Activated naive CD8-positive, alpha-beta T cell treated with anti-CD3 and anti-CD28 coated beads for 36 hours (primary cell): Measurements from ENCODE around the gene PCED1A. TPM values are rescaled to one million over a fixed set of nuclear protein-coding genes. Genes with fewer than 3 reads are reported as not detected.
A peak's percentile ranks its signal among the peaks of the same experiment; 100 is the strongest.
"Not testable (repeated sequence)": the region's sequence is repeated elsewhere in the genome, so short reads cannot be mapped to it uniquely, and the experiment has no call there.

ENCODE experiments used
- DNase-seq: peaks from one replicate; pipeline ENCODE4 v3.0.0; 2021
- H3K27ac Mint-ChIP-seq: one replicate; pipeline ENCODE4 v1.8.0; 2022; ENCODE audit warnings: mild to moderate bottlenecking, moderate library complexity, mixed read lengths
- H3K27me3 Mint-ChIP-seq: one replicate; pipeline ENCODE4 v1.8.0; 2022; ENCODE audit warnings: mild to moderate bottlenecking, mixed read lengths
- H3K36me3 Mint-ChIP-seq: one replicate; pipeline ENCODE4 v1.8.0; 2021; ENCODE audit warnings: mild to moderate bottlenecking, mixed read lengths
- H3K4me1 Mint-ChIP-seq: one replicate; pipeline ENCODE4 v1.8.0; 2021; ENCODE audit warnings: mixed read lengths
- H3K4me3 Mint-ChIP-seq: one replicate; pipeline ENCODE4 v1.8.0; 2022; ENCODE audit warnings: mild to moderate bottlenecking, moderate library complexity, mixed read lengths
- H3K9me3 Mint-ChIP-seq: one replicate; pipeline ENCODE4 v1.8.0; 2022; ENCODE audit warnings: mixed read lengths
- total RNA-seq, 2 experiments: library from RNA; stranded (reverse); gene quantifications; one replicate each; pipeline ENCODE4 v1.2.3, GENCODE V29; 2021

The PCED1A gene
- total RNA-seq, 2 experiments from 2014 or later = 24.2 to 26.3 TPM

DNA sequence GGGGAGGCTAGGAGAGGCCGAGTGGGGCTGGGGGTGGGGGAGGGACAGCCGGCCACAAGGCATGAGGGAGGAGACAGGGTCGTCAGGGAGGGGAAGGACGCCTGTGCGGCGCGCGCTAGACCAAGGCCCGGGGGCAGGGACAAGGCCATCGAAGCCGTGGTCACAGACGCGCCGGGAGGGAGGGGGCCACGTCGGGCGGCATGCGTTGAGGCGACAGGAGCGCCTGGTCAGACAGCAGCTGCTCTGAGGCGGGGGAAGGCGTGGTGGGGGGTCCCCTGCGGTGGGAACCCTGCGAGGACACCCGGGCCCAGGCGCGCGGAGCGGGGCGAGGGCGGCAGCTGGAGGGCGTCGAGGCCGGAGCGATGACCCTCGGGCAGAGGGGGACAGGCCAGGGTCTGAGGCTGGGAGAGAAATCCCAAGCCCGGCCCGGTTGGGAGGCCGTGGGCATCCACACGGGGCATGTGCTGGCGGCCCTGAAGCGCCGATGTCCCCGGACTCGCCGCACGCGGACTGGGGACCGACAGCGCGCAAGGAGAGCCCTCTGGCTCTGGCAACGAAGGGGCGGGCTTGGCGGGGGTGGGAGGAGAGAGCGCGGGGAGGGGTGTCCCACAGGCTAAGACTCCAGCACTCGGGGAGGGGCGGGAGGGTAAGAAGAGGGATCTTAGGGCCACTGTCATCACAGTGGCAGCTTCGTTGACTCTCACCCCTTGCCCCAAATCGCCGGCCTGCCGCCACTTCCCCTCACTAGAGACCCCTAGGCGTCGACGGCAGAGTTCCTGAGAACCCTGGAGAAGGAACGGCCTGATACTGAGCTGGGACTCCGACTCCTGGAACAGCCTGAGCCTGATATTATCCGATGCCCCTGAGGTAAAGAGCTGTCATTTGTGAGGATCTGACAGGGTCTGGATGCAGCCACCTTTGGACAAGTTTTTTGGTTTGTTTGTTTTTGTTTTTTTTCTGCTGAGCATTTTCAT is 19.3 kb downstream of the PCED1A start:
- no peak for DNase-seq
- H3K36me3 Mint-ChIP-seq = no peaks in the 10 kb centered on the region
- no peaks in the 10 kb centered on the region for H3K9me3 Mint-ChIP-seq
- peaks cover 17% of the 10 kb centered on the region for H3K4me1 Mint-ChIP-seq
- H3K27me3 Mint-ChIP-seq = peaks cover 37% of the 10 kb centered on the region
- H3K4me3 Mint-ChIP-seq = no peak overlapping the region
- H3K27ac Mint-ChIP-seq = no peak overlapping the region

DNA sequence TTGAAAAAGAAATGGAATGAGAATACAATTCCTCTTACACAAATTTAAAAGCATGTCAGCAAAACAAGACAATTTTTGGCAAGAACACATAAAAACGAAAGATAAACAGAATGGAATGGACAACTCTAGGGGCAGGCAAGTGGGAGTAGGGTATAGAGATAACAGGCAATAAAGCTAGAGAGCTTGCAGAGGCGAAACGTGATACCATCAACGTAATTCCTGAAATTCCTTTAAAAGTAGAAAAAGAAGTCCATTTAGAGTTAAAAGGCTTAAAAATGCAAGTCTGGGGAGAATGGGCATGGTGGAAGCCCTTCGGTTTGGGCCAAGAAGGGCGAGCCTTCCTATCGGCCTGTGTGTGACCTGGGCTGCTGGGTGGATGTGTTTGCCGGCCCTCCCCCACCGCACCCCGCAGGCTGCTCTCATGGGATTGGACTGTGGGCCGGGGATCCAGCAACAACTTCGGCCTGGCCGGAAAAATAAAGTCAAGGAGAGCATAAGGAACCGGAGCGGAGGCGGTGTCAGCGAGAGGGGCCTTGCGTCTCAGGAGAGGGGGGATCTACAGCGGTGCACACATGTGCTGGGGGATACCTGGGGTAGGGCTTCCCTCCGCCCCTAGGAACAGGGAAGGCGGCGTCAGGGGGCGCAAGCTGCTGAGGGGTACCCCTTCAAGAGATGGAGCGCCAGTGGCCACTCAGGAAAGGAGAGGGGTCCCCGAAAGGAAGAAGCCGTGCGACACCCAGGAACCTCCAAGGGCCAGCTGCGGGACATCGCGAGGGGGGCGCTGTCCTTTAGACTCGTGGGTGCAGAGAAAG is 20.2 kb downstream of the PCED1A start:
- no peak for DNase-seq
- Mint-ChIP-seq H3K36me3 (no peaks in the 10 kb centered on the region), H3K27ac (peak overlapping the region; percentile 1), H3K4me1 (peaks cover 11% of the 10 kb centered on the region), H3K27me3 (peaks cover 33% of the 10 kb centered on the region), H3K4me3 (no peak overlapping the region), H3K9me3 (no peaks in the 10 kb centered on the region)

DNA sequence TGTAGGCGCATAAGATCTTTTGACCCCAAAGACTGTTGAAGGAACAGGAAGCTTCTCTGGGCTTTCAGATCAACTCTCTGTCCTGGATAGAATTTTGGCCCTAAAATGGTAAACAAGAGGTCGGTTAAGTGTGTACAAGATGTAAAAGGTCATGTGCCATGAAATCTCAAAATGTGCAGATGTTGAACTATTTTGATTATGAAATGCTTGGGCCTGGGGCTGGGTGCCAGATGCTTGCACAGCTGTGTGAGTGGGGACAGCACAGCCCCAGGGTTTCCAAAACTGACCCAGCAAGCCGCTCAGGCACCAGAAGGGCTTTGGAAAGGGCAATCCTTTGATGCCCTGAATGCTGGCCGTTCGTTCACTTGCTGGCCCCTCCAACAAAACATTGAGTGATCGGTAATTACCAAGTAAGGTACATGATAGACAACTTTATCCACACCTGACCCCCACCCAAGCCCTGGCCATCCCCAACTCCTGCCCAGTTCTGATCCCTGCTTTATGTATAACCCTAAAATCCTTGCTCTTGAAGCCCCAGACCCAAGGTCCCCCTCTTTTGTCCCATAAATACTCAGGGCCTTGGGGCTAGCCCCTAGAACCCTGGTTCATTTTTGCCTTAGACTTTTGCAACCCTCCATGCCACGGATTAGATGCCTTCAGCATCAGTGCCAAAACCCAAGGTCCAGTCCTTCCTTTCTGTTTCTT is 22.4 kb downstream of the PCED1A start:
- Mint-ChIP-seq H3K9me3 (peaks cover 3% of the 10 kb centered on the region), H3K36me3 (no peaks in the 10 kb centered on the region), H3K27ac (no peak overlapping the region), H3K4me3 (no peak overlapping the region), H3K4me1 (peaks cover 11% of the 10 kb centered on the region), H3K27me3 (peaks cover 33% of the 10 kb centered on the region)
- no peak for DNase-seq

DNA sequence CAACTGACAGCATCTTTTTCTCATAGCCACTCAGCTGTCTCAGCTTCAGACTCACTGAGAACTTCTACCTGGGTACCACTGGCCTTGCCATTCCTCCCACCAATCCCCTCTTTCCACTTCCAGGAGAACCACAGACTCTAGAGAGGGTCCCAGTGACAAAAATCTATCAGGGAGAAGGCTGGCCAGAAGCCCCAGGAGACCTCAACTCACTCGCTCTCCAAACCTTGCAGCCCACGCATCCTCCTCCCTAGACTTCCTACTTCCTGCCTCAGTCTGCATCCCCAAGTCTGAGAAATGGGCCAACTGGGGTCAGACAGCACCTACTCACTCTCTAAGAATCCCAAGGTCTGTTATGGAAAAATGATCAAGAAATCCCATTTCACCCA is 23.1 kb downstream of the PCED1A start:
- Mint-ChIP-seq H3K27me3 (peaks cover 37% of the 10 kb centered on the region), H3K4me1 (peaks cover 11% of the 10 kb centered on the region), H3K36me3 (no peaks in the 10 kb centered on the region), H3K9me3 (peaks cover 6% of the 10 kb centered on the region), H3K27ac (no peak overlapping the region), H3K4me3 (no peak overlapping the region)
- DNase-seq = no peak

DNA sequence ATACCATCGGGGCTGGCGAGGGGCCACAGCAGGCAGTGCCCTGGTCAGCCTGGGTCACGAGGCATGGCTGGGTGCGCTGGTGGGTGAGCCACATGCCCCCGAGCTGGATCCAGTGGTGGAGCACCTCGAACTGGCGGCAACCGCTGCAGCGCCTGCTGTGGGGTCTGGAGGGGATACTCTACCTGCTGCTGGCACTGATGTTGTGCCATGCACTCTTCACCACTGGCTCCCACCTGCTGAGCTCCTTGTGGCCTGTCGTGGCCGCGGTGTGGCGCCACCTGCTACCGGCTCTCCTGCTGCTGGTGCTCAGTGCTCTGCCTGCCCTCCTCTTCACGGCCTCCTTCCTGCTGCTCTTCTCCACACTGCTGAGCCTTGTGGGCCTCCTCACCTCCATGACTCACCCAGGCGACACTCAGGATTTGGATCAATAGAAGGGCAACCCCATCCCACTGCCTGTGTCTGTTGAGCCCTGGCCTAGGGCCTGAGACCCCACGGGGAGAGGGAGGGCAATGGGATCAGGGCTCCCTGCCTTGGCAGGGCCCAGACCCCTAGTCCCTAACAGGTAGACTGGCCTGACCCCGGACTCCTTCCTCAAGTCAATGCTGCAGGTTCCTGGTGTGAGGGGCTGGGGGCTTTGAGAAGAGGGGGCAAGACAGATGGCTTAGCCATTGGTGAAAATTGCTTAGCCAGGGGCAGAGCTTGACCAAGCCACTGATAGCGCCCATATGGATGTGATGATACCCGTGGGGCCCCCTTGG is 23.7 kb downstream of the PCED1A start:
- H3K9me3 Mint-ChIP-seq = peaks cover 12% of the 10 kb centered on the region
- H3K4me1 Mint-ChIP-seq = peaks cover 7% of the 10 kb centered on the region
- peaks cover 37% of the 10 kb centered on the region for H3K27me3 Mint-ChIP-seq
- H3K4me3 Mint-ChIP-seq = no peak overlapping the region
- H3K27ac Mint-ChIP-seq = no peak overlapping the region
- H3K36me3 Mint-ChIP-seq = peaks cover 3% of the 10 kb centered on the region
- DNase-seq = no peak

DNA sequence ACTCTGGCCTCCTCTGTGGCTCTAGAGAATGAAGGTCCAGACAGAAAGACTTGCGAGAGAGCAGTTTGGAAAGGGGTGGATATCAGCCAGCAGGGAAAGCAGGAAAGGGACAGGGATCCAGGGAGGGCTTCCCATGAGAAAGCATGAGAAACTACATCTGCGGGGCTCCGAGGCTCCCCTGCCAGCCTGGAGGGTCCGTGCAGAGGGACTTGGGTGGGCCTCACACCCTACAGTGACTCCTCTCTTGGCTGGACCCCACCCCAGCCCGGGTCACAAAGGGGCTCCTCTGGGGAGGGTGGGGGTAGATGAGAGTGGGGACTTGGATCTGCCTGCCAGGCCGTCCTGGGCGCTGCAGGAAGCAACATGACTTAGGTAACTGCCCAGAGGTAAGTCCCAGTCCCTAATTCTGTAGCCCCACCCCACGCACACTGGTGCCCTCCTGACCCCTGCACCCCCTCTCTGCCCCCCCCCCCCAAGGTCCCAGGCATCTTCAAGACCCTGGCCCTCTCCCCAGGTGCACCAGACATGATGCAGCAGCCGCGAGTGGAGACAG is 24.3 kb downstream of the PCED1A start, which contains the start of gene TMEM239:
TSS of gene TMEM239 (plus strand) at position 335 of the 553 bp plus-strand sequence. CDS start at position 526, 191 bp downstream.
- Mint-ChIP-seq H3K4me3 (no peak within 1 kb of the TSS), H3K27me3 (peaks cover 39% of the 10 kb centered on the region), H3K9me3 (peaks cover 12% of the 10 kb centered on the region), H3K36me3 (peaks cover 3% of the 10 kb centered on the region), H3K27ac (no peak within 1 kb of the TSS), H3K4me1 (peaks cover 3% of the 10 kb centered on the region)
- DNase-seq = no peak

DNA sequence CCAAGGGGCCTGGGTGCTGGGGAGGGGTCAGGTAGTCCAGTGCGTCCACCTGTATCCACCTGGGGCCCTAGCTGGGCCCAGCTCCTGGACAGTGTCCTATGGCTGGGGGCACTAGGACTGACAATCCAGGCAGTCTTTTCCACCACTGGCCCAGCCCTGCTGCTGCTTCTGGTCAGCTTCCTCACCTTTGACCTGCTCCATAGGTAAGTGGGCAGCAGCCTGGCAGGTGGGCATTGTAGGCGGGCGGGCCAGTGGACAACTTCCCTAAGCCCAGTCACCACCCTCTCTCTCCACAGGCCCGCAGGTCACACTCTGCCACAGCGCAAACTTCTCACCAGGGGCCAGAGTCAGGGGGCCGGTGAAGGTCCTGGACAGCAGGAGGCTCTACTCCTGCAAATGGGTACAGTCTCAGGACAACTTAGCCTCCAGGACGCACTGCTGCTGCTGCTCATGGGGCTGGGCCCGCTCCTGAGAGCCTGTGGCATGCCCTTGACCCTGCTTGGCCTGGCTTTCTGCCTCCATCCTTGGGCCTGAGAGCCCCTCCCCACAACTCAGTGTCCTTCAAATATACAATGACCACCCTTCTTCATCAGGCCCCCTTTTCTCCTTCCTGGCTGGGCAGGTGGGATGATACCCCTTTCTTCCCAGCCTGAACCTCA is 25.1 kb downstream of the PCED1A start:
- Mint-ChIP-seq H3K27me3 (peaks cover 37% of the 10 kb centered on the region), H3K4me3 (no peak overlapping the region), H3K9me3 (peaks cover 13% of the 10 kb centered on the region), H3K36me3 (peaks cover 3% of the 10 kb centered on the region), H3K27ac (no peak overlapping the region), H3K4me1 (no peaks in the 10 kb centered on the region)
- no peak for DNase-seq

DNA sequence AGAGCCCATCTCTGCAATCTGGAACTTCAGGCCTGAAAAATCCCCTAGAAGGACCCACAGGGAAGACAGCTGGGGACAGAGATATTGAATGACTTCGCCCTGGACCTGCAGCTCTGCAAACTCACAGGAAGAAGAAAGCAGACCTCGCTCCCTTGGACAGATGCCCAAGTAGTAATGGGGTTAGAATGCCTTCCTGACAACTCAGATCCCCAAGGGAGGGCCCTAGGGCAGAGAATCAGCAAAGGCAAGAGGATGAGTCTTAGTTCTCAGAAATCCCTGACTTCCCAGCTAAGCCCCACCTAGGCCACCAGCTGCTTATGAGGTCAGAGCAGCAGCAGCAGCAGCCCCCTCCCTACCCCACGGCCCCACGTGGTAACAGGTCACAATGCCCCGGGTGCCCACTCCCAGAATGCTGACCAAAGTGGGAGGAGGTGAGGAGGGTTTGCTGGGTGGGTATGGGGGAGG is 25.8 kb downstream of the PCED1A start, which contains the start of gene C20orf141:
TSS of gene C20orf141 (plus strand) at position 401 of the 465 bp plus-strand sequence. CDS start 198 bp downstream, outside the sequence.
- Mint-ChIP-seq H3K27me3 (peaks cover 30% of the 10 kb centered on the region), H3K36me3 (peaks cover 3% of the 10 kb centered on the region), H3K9me3 (peaks cover 13% of the 10 kb centered on the region), H3K4me1 (no peaks in the 10 kb centered on the region), H3K4me3 (no peak within 1 kb of the TSS), H3K27ac (no peak within 1 kb of the TSS)
- DNase-seq = no peak

DNA sequence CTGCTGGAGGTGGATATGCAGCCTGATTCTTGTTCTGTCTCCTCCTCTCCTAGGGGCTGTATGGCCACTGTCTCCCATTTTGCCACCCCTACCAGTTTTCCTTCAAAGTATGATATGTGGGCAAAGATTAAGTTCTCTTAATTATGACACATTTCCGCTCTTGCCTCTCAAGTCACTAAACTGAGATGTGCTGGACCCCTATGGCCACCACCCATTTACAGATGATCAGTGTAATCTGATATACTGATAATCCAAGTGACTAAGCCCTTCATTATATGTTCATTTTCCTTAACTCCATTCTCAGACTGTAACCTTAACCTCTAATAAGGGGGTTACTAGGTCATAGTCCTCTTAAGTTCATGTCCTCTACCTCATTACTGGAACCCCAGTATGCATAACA is 26.4 kb downstream of the PCED1A start:
- Mint-ChIP-seq H3K4me1 (no peaks in the 10 kb centered on the region), H3K36me3 (peaks cover 3% of the 10 kb centered on the region), H3K9me3 (peaks cover 13% of the 10 kb centered on the region), H3K27me3 (peaks cover 35% of the 10 kb centered on the region), H3K4me3 (no peak overlapping the region), H3K27ac (no peak overlapping the region)
- no peak for DNase-seq

DNA sequence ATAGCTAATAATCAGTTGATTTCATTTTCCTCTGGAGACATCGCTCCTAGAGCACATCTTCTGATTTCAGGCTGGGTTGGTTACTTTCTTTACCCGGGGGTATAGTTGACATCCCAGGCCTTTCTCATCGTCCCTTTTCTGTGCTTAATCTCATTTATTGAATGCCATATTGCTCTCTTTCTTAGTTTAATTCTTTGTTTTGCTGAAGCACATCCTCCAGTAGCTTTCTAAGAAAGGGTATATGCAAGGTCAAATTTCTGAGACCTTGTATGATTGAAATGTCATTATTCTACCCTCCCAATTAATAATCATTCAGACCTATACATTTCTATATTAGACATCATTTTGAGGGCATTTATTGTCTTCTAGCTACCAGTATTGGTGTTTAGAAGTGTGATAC is 28.3 kb downstream of the PCED1A start:
- H3K4me3 Mint-ChIP-seq = no peak overlapping the region
- H3K36me3 Mint-ChIP-seq = peaks cover 3% of the 10 kb centered on the region
- no peaks in the 10 kb centered on the region for H3K4me1 Mint-ChIP-seq
- H3K27me3 Mint-ChIP-seq = peaks cover 42% of the 10 kb centered on the region
- no peak overlapping the region for H3K27ac Mint-ChIP-seq
- H3K9me3 Mint-ChIP-seq = peaks cover 13% of the 10 kb centered on the region
- DNase-seq = no peak

DNA sequence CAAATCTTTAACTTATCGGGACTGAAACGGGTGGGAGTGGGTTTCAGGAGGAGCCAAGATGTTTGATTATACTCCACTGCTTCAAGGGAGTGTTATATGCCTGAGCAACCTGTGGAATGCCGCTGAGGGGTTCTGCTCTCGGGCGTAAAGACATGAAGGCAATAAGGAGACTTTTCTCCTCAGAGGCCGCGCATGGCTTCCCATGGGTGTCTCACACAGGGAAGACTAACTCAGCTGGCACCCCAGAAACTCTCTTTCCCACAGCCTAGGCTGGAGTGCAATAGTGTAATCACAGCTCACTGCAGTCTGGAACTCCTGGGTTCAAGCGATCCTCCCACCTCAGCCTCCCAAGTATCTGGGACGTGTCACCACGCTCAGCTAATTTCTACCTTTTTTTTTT is 30.8 kb downstream of the PCED1A start:
- H3K27me3 Mint-ChIP-seq = peaks cover 60% of the 10 kb centered on the region
- peaks cover 13% of the 10 kb centered on the region for H3K9me3 Mint-ChIP-seq
- H3K27ac Mint-ChIP-seq = no peak overlapping the region
- no peaks in the 10 kb centered on the region for H3K4me1 Mint-ChIP-seq
- no peak for DNase-seq
- no peak overlapping the region for H3K4me3 Mint-ChIP-seq
- H3K36me3 Mint-ChIP-seq = peaks cover 3% of the 10 kb centered on the region

DNA sequence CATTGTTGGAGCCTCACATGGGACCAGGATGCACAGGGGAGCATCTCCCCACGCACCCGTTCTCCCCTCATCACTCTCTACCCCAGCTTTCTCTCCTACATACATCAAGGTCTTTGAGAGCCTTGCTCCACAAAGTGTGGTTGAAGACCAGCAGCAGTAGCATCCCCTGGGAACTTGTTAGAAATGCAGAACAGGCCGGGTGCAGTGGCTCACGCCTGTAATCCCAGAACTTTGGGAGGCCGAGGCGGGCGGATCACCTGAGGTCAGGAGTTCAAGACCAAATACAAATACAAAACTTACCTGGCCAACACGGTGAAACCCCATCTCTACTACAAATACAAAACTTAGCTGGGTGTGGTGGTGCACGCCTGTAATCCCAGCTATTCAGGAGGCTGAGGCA is 32.5 kb downstream of the PCED1A start:
- H3K4me1 Mint-ChIP-seq, H3K27ac Mint-ChIP-seq, DNase-seq, H3K36me3 Mint-ChIP-seq, H3K4me3 Mint-ChIP-seq: not testable (repeated sequence)
- Mint-ChIP-seq H3K27me3 (peaks cover 70% of the 10 kb centered on the region), H3K9me3 (peaks cover 11% of the 10 kb centered on the region)

DNA sequence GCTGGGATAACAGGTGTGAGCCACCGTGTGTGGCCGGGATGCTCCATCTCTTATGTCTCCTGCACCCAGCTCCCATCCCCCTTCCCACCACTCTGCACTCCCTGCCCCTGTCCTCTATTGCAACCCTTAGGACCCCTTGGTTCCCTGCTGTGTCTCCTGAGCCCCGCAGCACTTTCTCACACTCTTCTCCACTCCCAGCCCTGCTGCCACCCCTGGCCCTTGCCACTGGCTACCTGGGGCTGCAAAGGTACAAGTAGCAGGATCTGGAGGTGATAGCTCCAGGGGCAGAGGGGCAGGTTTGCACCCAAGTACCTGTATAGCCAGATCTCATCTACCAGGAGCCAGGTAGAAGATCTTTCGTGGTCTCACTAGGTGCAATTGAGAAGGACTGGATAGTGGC is 33.4 kb downstream of the PCED1A start:
- no peak overlapping the region for H3K27ac Mint-ChIP-seq
- peaks cover 70% of the 10 kb centered on the region for H3K27me3 Mint-ChIP-seq
- peaks cover under 1% of the 10 kb centered on the region for H3K36me3 Mint-ChIP-seq
- H3K4me1 Mint-ChIP-seq = no peaks in the 10 kb centered on the region
- no peak overlapping the region for H3K4me3 Mint-ChIP-seq
- DNase-seq = no peak
- H3K9me3 Mint-ChIP-seq = peaks cover 4% of the 10 kb centered on the region
